Gastroesophageal sphincter (tissue), 3 donors: Measurements from ENCODE around the gene DMD.

Experiments used
- EP300 ChIP-seq: sonication (generic); formaldehyde crosslinking; IDR thresholded peaks from one replicate; pipeline ENCODE4 v1.6.1; 2017; ENCODE audit warnings: antibody characterized with exemption, mild to moderate bottlenecking
- POLR2A ChIP-seq, 2 donors: fragments of 450-650 bp; IDR thresholded peaks; one replicate each; pipeline ENCODE4 v1.6.1; 2017; ENCODE audit warnings: antibody characterized with exemption in 2 of 2, mild to moderate bottlenecking in 2 of 2, moderate library complexity in 1 of 2
- TF ChIP-seq, protein P1 (sequence below), 4 experiments: fragments of 200-600 bp in 2 of 4; fragments of 450-650 bp in 2 of 4; sonication (generic) in 1 of 4; IDR thresholded peaks; one replicate each; pipeline ENCODE4 v1.5.1; 2017 to 2019; ENCODE audit warnings: antibody characterized with exemption in 4 of 4, mild to moderate bottlenecking in 2 of 4, moderate library complexity in 2 of 4

DNA sequence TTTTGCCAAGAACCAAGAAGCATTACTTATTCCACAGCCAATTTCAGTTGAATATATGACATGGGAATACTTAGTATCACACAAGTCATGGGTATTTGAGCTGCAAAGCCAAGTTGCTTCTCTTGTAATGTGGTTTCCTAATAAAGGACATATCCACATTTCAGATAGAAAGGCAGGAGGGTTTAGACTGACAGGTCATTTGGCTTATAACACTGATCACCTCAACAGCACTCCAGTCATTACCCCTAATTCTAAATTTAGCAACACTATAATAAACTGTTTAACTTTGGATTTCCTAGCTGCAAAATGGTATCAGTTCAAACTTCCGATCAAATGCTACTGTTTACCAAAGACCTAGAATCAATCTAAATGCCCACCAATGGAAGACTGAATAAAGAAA is 2025.5 kb downstream of the DMD start:
- TF ChIP-seq, protein P1, sequence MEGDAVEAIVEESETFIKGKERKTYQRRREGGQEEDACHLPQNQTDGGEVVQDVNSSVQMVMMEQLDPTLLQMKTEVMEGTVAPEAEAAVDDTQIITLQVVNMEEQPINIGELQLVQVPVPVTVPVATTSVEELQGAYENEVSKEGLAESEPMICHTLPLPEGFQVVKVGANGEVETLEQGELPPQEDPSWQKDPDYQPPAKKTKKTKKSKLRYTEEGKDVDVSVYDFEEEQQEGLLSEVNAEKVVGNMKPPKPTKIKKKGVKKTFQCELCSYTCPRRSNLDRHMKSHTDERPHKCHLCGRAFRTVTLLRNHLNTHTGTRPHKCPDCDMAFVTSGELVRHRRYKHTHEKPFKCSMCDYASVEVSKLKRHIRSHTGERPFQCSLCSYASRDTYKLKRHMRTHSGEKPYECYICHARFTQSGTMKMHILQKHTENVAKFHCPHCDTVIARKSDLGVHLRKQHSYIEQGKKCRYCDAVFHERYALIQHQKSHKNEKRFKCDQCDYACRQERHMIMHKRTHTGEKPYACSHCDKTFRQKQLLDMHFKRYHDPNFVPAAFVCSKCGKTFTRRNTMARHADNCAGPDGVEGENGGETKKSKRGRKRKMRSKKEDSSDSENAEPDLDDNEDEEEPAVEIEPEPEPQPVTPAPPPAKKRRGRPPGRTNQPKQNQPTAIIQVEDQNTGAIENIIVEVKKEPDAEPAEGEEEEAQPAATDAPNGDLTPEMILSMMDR (IDR thresholded peaks at IDR 0.05) = no peak
- TF ChIP-seq POLR2A (IDR thresholded peaks at IDR 0.05) = no peak
- no peak for TF ChIP-seq EP300
